H9 (cell line): Measurements from ENCODE around the gene SIX3. TPM values are rescaled to one million over a fixed set of nuclear protein-coding genes. Genes with fewer than 3 reads are reported as not detected.

Experiments
- DNase-seq: peaks from one replicate; pipeline ENCODE4 v3.0.0-alpha.2; 2017
- H2AFZ ChIP-seq: one replicate; pipeline ENCODE4 v1.6.1; 2013; ENCODE audit warnings: mild to moderate bottlenecking, low read length, control low read depth, moderate library complexity
- H2AK5ac ChIP-seq: 2 replicates; pipeline ENCODE4 v1.6.1; 2013; ENCODE audit warnings: low read length, control low read depth, mixed read lengths; ENCODE audit not compliant: insufficient read length
- H2BK120ac ChIP-seq: one replicate; pipeline ENCODE4 v1.6.1; 2013; ENCODE audit warnings: low read depth, mild to moderate bottlenecking, low read length, control low read depth, inconsistent platforms; ENCODE audit not compliant: poor library complexity, severe bottlenecking
- H2BK12ac ChIP-seq: 2 replicates; pipeline ENCODE4 v1.6.1; 2013; ENCODE audit warnings: low read length, control low read depth, mixed read lengths, low read depth; ENCODE audit not compliant: insufficient read length
- H2BK15ac ChIP-seq: 2 replicates; pipeline ENCODE4 v1.6.1; 2013; ENCODE audit warnings: low read depth, low read length, control low read depth
- H2BK20ac ChIP-seq: one replicate; pipeline ENCODE4 v1.6.1; 2013; ENCODE audit warnings: low read depth, mild to moderate bottlenecking, low read length, control low read depth, inconsistent platforms; ENCODE audit not compliant: poor library complexity, severe bottlenecking
- H2BK5ac ChIP-seq: 2 replicates; pipeline ENCODE4 v1.6.1; 2013; ENCODE audit warnings: low read length, control low read depth, mixed read lengths; ENCODE audit not compliant: insufficient read length
- H3K14ac ChIP-seq: 2 replicates; pipeline ENCODE4 v1.6.1; 2013; ENCODE audit warnings: low read length, control low read depth; ENCODE audit not compliant: insufficient read depth
- H3K18ac ChIP-seq: 2 replicates; pipeline ENCODE4 v1.6.1; 2013; ENCODE audit warnings: low read depth, mild to moderate bottlenecking, mixed read lengths, low read length, control low read depth; ENCODE audit not compliant: insufficient read length
- H3K23ac ChIP-seq: 2 replicates; pipeline ENCODE4 v1.6.1; 2013; ENCODE audit warnings: low read length, control low read depth, mixed read lengths, low read depth; ENCODE audit not compliant: insufficient read length
- H3K23me2 ChIP-seq: 2 replicates; pipeline ENCODE4 v1.6.1; 2013; ENCODE audit warnings: low read depth, mild to moderate bottlenecking, mixed read lengths, low read length, control low read depth; ENCODE audit not compliant: insufficient read length, poor library complexity, severe bottlenecking
- H3K27ac ChIP-seq: 2 replicates; pipeline ENCODE4 v1.5.1; 2013; ENCODE audit warnings: low read length, control low read depth, mixed read lengths, low read depth; ENCODE audit not compliant: insufficient read length
- H3K27me3 ChIP-seq: 2 replicates; pipeline ENCODE4 v1.6.1; 2013; ENCODE audit warnings: low read length, control low read depth, inconsistent platforms; ENCODE audit not compliant: insufficient read depth
- H3K4ac ChIP-seq: 2 replicates; pipeline ENCODE4 v1.6.1; 2013; ENCODE audit warnings: low read depth, mild to moderate bottlenecking, control low read depth, inconsistent platforms, low read length, moderate library complexity
- H3K4me1 ChIP-seq: 2 replicates; pipeline ENCODE4 v1.6.1; 2013; ENCODE audit warnings: low read length, control low read depth, inconsistent platforms; ENCODE audit not compliant: insufficient read depth
- H3K4me2 ChIP-seq: 2 replicates; pipeline ENCODE4 v1.6.1; 2013; ENCODE audit warnings: low read length, control low read depth, mixed read lengths; ENCODE audit not compliant: insufficient read length, insufficient read depth
- H3K56ac ChIP-seq: 2 replicates; pipeline ENCODE4 v1.6.1; 2013; ENCODE audit warnings: low read depth, mild to moderate bottlenecking, mixed read lengths, low read length, control low read depth; ENCODE audit not compliant: insufficient read length
- H3K79me1 ChIP-seq: 2 replicates; pipeline ENCODE4 v1.6.1; 2013; ENCODE audit warnings: low read depth, mild to moderate bottlenecking, moderate library complexity, low read length, control low read depth, inconsistent platforms; ENCODE audit not compliant: insufficient read depth, poor library complexity, severe bottlenecking
- H3K79me2 ChIP-seq: 2 replicates; pipeline ENCODE4 v1.6.1; 2013; ENCODE audit warnings: low read length, control low read depth, inconsistent platforms; ENCODE audit not compliant: insufficient read depth
- H3K9ac ChIP-seq: 2 replicates; pipeline ENCODE4 v1.6.1; 2013; ENCODE audit warnings: low read length, control low read depth, mixed read lengths; ENCODE audit not compliant: insufficient read length; ENCODE audit errors: extremely low read depth
- H3K9me3 ChIP-seq: one replicate; pipeline ENCODE4 v1.6.1; 2013; ENCODE audit warnings: low read depth, low read length, inconsistent platforms; ENCODE audit not compliant: control insufficient read depth
- H3T11ph ChIP-seq: one replicate; pipeline ENCODE4 v1.6.1; 2013; ENCODE audit warnings: mild to moderate bottlenecking, low read length, control low read depth, inconsistent platforms
- H4K20me1 ChIP-seq: one replicate; pipeline ENCODE4 v1.6.1; 2013; ENCODE audit not compliant: control insufficient read depth, insufficient read length, insufficient read depth
- H4K5ac ChIP-seq: 2 replicates; pipeline ENCODE4 v1.6.1; 2013; ENCODE audit warnings: low read depth, mild to moderate bottlenecking, mixed read lengths, low read length, control low read depth; ENCODE audit not compliant: insufficient read length
- H4K8ac ChIP-seq: replicated peaks from 2 replicates; pipeline ENCODE4 v1.6.1; 2013; ENCODE audit warnings: low read length, control low read depth, mixed read lengths, low read depth; ENCODE audit not compliant: insufficient read length
- H4K91ac ChIP-seq: 2 replicates; pipeline ENCODE4 v1.6.1; 2013; ENCODE audit warnings: low read depth, mild to moderate bottlenecking, moderate library complexity, mixed read lengths, low read length, control low read depth; ENCODE audit not compliant: insufficient read length
- H3K27ac Mint-ChIP-seq, 3 experiments: 2 replicates in 2 of 3; 3 replicates in 1 of 3; pipeline ENCODE4 v1.8.0; 2020 to 2021; ENCODE audit warnings: mixed read lengths in 3 of 3, mild to moderate bottlenecking in 1 of 3, moderate library complexity in 1 of 3
- H3K27me3 Mint-ChIP-seq: 2 replicates; pipeline ENCODE4 v1.8.0; 2021; ENCODE audit warnings: low read depth, mild to moderate bottlenecking, moderate library complexity, mixed read lengths
- H3K36me3 Mint-ChIP-seq, 3 experiments: 2 replicates in 2 of 3; 3 replicates in 1 of 3; pipeline ENCODE4 v1.8.0; 2020 to 2021; ENCODE audit warnings: low read depth in 3 of 3, mixed read lengths in 3 of 3; ENCODE audit not compliant: insufficient read depth in 1 of 3
- H3K4me1 Mint-ChIP-seq, 2 experiments: 2 replicates each; pipeline ENCODE4 v1.8.0; 2020; ENCODE audit warnings: mixed read lengths in 2 of 2
- H3K4me3 Mint-ChIP-seq, 2 experiments: 2 replicates in 1 of 2; 3 replicates in 1 of 2; pipeline ENCODE4 v1.8.0; 2020 to 2021; ENCODE audit warnings: mild to moderate bottlenecking in 2 of 2, mixed read lengths in 2 of 2, moderate library complexity in 1 of 2
- H3K9me3 Mint-ChIP-seq, 2 experiments: 2 replicates in 1 of 2; 3 replicates in 1 of 2; pipeline ENCODE4 v1.8.0; 2020; ENCODE audit warnings: mild to moderate bottlenecking in 2 of 2, mixed read lengths in 2 of 2, moderate library complexity in 1 of 2
- CTCF ChIP-seq: fragments of 200-600 bp; sonication (generic); conservative IDR thresholded peaks from 3 replicates; pipeline ENCODE4 v1.8.0; 2021; ENCODE audit warnings: antibody characterized with exemption, mild to moderate bottlenecking
- WGBS: extraction: QIAGEN DNeasy Blood & Tissue Kit; methylation state at CpG from one replicate; pipeline ENCODE4 v1.1.7; 2013; ENCODE audit warnings: missing lambda C conversion rate, low lambda C conversion rate, mixed read lengths; ENCODE audit not compliant: insufficient read length; ENCODE audit errors: extremely low coverage; 5-methylcytosine and 5-hydroxymethylcytosine counted together
- total RNA-seq: library from RNA; stranded (reverse); gene quantifications from 2 replicates; pipeline ENCODE4 v1.2.1, GENCODE V29; 2021

Gene SIX3
- total RNA-seq, 1 experiment from 2014 or later = 0.55 TPM

GRCh38 chr2:44954447-44954888 lies 13.0 kb downstream of the SIX3 start:
- peak overlapping the region; percentile 45 for H3K4me2 ChIP-seq
- no peak overlapping the region for H2AK5ac ChIP-seq
- H3K27ac ChIP-seq = no peak overlapping the region
- H3T11ph ChIP-seq = no peak overlapping the region
- H3K79me2 ChIP-seq = no peaks in the 10 kb centered on the region
- no peak overlapping the region for H2BK20ac ChIP-seq
- DNase-seq = peak; percentile 46
- no peak overlapping the region for H4K91ac ChIP-seq
- no CpG with 5 or more reads among the region's 25 CpGs for WGBS
- H3K56ac ChIP-seq = no peak overlapping the region
- H3K4ac ChIP-seq = no peak overlapping the region
- H2AFZ ChIP-seq = no peak overlapping the region
- H3K23ac ChIP-seq = no peak overlapping the region
- peaks cover 47 to 65% of the 10 kb centered on the region in 2 experiments for H3K4me1 Mint-ChIP-seq
- H3K27me3 Mint-ChIP-seq = peaks cover 97% of the 10 kb centered on the region
- no peaks in the 10 kb centered on the region for H3K9me3 ChIP-seq
- H4K5ac ChIP-seq = no peak overlapping the region
- no peaks in the 10 kb centered on the region for H3K79me1 ChIP-seq
- peak overlapping the region; percentile 58 to 77; a peak in 3 of 5 replicates for H3K4me3 Mint-ChIP-seq
- H3K9ac ChIP-seq = no peak overlapping the region
- no peak for TF ChIP-seq CTCF
- H2BK15ac ChIP-seq = no peak overlapping the region
- peaks cover 3% of the 10 kb centered on the region; the same call in 1 of the 2 replicates for H3K4me1 ChIP-seq
- H3K27ac Mint-ChIP-seq = no peak overlapping the region
- H2BK120ac ChIP-seq = no peak overlapping the region
- H3K9me3 Mint-ChIP-seq = peaks cover 6 to 7% of the 10 kb centered on the region in 2 experiments
- no peak overlapping the region for H3K18ac ChIP-seq
- H2BK12ac ChIP-seq = no peak overlapping the region
- no peak overlapping the region for H4K8ac ChIP-seq
- no peak overlapping the region for H2BK5ac ChIP-seq
- peaks cover 63% of the 10 kb centered on the region for H3K27me3 ChIP-seq
- H3K23me2 ChIP-seq = peaks cover 15% of the 10 kb centered on the region
- H3K14ac ChIP-seq = no peak overlapping the region
- H4K20me1 ChIP-seq = no peaks in the 10 kb centered on the region
- H3K36me3 Mint-ChIP-seq = peaks cover 0 to 4% (median 0%) of the 10 kb centered on the region in 3 experiments; a peak in 2 of 7 replicates
